Measurements from ENCODE around the gene PROS1. TPM values are rescaled to one million over a fixed set of nuclear protein-coding genes. Genes with fewer than 3 reads are reported as not detected.

The PROS1 gene
- total and polyA plus RNA-seq, 2 of the 4 experiments (the other 2 are of a cell fraction): 1.6 to 2.8 TPM

- no peak overlapping the region for H2BK5ac ChIP-seq (ENCODE audit: low read depth, low read length, poor library complexity, severe bottlenecking)
- H3K27me3 ChIP-seq (ENCODE audit: control insufficient read depth, insufficient read depth, low read length): no peaks in the 10 kb centered on the region
- no peak overlapping the region for H3K4me2 ChIP-seq (ENCODE audit: low read depth, low read length)
- TF ChIP-seq USF2 (IDR thresholded peaks at IDR 0.05; ENCODE audit: low read depth, low read length) (no peak), SMC3 (IDR thresholded peaks at IDR 0.05; ENCODE audit: low read depth, low read length) (no peak), MAZ (IDR thresholded peaks at IDR 0.05; ENCODE audit: borderline replicate concordance, low read depth, low read length) (no peak), RCOR1 (IDR thresholded peaks at IDR 0.05; ENCODE audit: insufficient replicate concordance, low read length) (no peak), FOS (IDR thresholded peaks at IDR 0.05; ENCODE audit: low read depth, low read length) (no peak), MXI1 (IDR thresholded peaks at IDR 0.05; ENCODE audit: borderline replicate concordance, low read depth, low read length) (no peak), NFE2L2 (IDR thresholded peaks at IDR 0.05; ENCODE audit: low read depth, low read length) (no peak), CHD1 (IDR thresholded peaks at IDR 0.05; ENCODE audit: low read depth, low read length) (no peak), ELK1 (IDR thresholded peaks at IDR 0.05; ENCODE audit: borderline replicate concordance, low read depth, low read length) (no peak), MAFK (IDR thresholded peaks at IDR 0.05; ENCODE audit: low read depth, low read length) (no peak)
- H2AK9ac ChIP-seq (replicated peaks; ENCODE audit: low read depth, low read length, poor library complexity): no peak overlapping the region
- no peaks in the 10 kb centered on the region for H3K79me1 ChIP-seq (ENCODE audit: low read depth in 1 of 2, low read length in 2 of 2)
- no peak overlapping the region for H3K23ac ChIP-seq (ENCODE audit: low read depth, low read length)
- H2AK5ac ChIP-seq (ENCODE audit: low read depth, low read length): no peak overlapping the region
- no CpG with 5 or more reads among the region's 3 CpGs for WGBS, 2 experiments (ENCODE audit: extremely low coverage in 2 of 2, insufficient read length in 1 of 2)
- no peaks in the 10 kb centered on the region for H3K4me1 ChIP-seq (ENCODE audit: control insufficient read depth, insufficient read depth, low read length)
- ChIA-PET CTCF (no interaction called here), POLR2A (ENCODE audit: unreplicated experiment) (no interaction called here)
- BruUV-seq (replicated peaks): no TSS peak
- H3K4me3 ChIP-seq (ENCODE audit: insufficient read depth, low read depth, low read length): no peak overlapping the region
- no peaks in the 10 kb centered on the region for H3K9me3 ChIP-seq (ENCODE audit: control insufficient read depth, insufficient read depth, low read length)
- H3K36me3 ChIP-seq (ENCODE audit: control insufficient read depth, insufficient read depth, low read length): no peaks in the 10 kb centered on the region
- H4K5ac ChIP-seq (ENCODE audit: low read depth, low read length): no peak overlapping the region
- no peak overlapping the region for H3K18ac ChIP-seq (ENCODE audit: low read depth, low read length)
- no peak overlapping the region for H4K91ac ChIP-seq (ENCODE audit: insufficient read depth, low read depth, low read length)
- H3K9ac ChIP-seq (ENCODE audit: low read depth, low read length): no peak overlapping the region
- H2BK20ac ChIP-seq (ENCODE audit: low read depth, low read length): no peak overlapping the region
- no peak overlapping the region for H3K14ac ChIP-seq (replicated peaks; ENCODE audit: low read depth, low read length)
- no peak for DNase-seq
- dilution Hi-C loops (cut with HindIII; ENCODE audit: low sequenced_read_pairs, unreplicated experiment) (no loop called here), in situ Hi-C loops (cut with MboI; ENCODE audit: low sequenced_read_pairs) (no loop called here), intact Hi-C loops (cut with micrococcal nuclease) (no loop called here)
- no peak for ATAC-seq (ENCODE audit: low read depth)
- H3K27ac ChIP-seq (ENCODE audit: insufficient read depth, low read length): no peak overlapping the region
- H4K8ac ChIP-seq (ENCODE audit: low read depth in 2 of 2, low read length in 2 of 2): no peak overlapping the region
- no peaks in the 10 kb centered on the region for H3K9me1 ChIP-seq (ENCODE audit: insufficient read depth, low read length)
- no peak overlapping the region for H3K56ac ChIP-seq (ENCODE audit: extremely low read depth, insufficient read depth, low read length)
- H2BK15ac ChIP-seq (ENCODE audit: low read depth, low read length): no peak overlapping the region
- no peak overlapping the region for H3K4ac ChIP-seq (ENCODE audit: low read depth, low read length)
- H4K20me1 ChIP-seq (ENCODE audit: insufficient read depth, low read length): no peaks in the 10 kb centered on the region
- H2AFZ ChIP-seq (replicated peaks; ENCODE audit: low read length, poor library complexity): no peak overlapping the region
- no peak overlapping the region for H2BK120ac ChIP-seq (ENCODE audit: low read depth, low read length)
These were observed 43.7 kb downstream of the PROS1 start for GRCh38 chr3:93930041-93930440.

All from IMR-90 (cell line).